Endothelial cell of umbilical vein (primary cell): ENCODE results near the gene ST3GAL5.

Experiments
- EZH2 ChIP-seq: IDR thresholded peaks from 2 replicates; pipeline ENCODE4 v1.6.1; 2012; ENCODE audit warnings: borderline replicate concordance, low read depth, mild to moderate bottlenecking, moderate library complexity, low read length, inconsistent platforms; ENCODE audit not compliant: severe bottlenecking
- FOS ChIP-seq: IDR thresholded peaks from 2 replicates; pipeline ENCODE4 v1.6.1; 2011; ENCODE audit warnings: mild to moderate bottlenecking, low read length, moderate library complexity, borderline replicate concordance; ENCODE audit not compliant: insufficient read depth
- JUN ChIP-seq: IDR thresholded peaks from 2 replicates; pipeline ENCODE4 v1.6.1; 2011; ENCODE audit warnings: borderline replicate concordance, low read depth; ENCODE audit not compliant: insufficient read length, insufficient read depth
- MYC ChIP-seq: IDR thresholded peaks from one replicate; pipeline ENCODE4 v1.6.1; 2011; ENCODE audit warnings: mild to moderate bottlenecking, low read depth, low read length
- POLR2A ChIP-seq: IDR thresholded peaks from 2 replicates; pipeline ENCODE4 v1.6.1; 2012; ENCODE audit warnings: low read depth, mild to moderate bottlenecking, control low read depth, low read length
- POLR2AphosphoS5 ChIP-seq: IDR thresholded peaks from 2 replicates; pipeline ENCODE4 v1.6.1; 2012; ENCODE audit warnings: low read depth, mild to moderate bottlenecking, control low read depth, low read length, moderate library complexity; ENCODE audit not compliant: insufficient read depth
- TF ChIP-seq, protein P1 (sequence below), 2 donors: IDR thresholded peaks; 1 replicate in 1 of 2; 2 replicates in 1 of 2; pipeline ENCODE4 v1.5.1; 2011; ENCODE audit warnings: low read length in 2 of 2, mild to moderate bottlenecking in 2 of 2, moderate library complexity in 2 of 2, control low read depth in 1 of 2, inconsistent platforms in 1 of 2, low read depth in 1 of 2; ENCODE audit not compliant: insufficient read depth in 1 of 2; ENCODE audit errors: extremely low read depth in 1 of 2
- TF ChIP-seq, protein P2 (sequence below): IDR thresholded peaks from 2 replicates; pipeline ENCODE4 v1.6.1; 2011; ENCODE audit not compliant: insufficient read depth, insufficient read length

DNA sequence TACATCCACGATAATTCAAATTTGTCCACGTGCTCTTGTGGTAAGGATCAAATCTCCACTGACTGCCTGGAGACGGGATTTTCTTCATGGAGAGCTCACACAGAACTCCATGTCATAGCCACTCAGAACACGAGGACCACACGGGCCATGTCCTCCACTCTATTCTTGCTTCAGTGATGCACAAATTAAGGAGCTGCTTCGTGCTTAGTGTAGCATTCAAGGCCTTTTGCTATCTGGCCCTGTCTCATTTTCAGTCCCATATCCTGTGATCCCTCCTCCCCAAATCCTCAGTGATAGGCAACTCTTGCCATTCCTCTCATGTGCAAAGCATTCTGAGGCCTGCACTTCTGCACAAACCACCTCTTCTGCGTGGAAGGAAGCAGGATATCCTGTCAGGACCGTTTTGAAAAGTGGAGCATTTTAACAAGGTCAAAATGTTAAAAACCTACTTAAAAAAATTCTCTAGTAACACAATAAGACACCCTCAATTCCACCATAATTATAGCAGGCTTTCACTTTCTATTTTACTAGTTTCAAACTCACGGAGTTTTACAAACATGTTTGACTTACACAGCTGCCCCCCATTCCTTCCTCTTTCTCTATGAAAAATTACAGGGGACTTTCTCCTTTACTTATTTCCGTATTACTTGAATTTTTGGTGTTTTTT is 35.2 kb downstream of the ST3GAL5 start:
- no peak for TF ChIP-seq JUN
- TF ChIP-seq, protein P1, sequence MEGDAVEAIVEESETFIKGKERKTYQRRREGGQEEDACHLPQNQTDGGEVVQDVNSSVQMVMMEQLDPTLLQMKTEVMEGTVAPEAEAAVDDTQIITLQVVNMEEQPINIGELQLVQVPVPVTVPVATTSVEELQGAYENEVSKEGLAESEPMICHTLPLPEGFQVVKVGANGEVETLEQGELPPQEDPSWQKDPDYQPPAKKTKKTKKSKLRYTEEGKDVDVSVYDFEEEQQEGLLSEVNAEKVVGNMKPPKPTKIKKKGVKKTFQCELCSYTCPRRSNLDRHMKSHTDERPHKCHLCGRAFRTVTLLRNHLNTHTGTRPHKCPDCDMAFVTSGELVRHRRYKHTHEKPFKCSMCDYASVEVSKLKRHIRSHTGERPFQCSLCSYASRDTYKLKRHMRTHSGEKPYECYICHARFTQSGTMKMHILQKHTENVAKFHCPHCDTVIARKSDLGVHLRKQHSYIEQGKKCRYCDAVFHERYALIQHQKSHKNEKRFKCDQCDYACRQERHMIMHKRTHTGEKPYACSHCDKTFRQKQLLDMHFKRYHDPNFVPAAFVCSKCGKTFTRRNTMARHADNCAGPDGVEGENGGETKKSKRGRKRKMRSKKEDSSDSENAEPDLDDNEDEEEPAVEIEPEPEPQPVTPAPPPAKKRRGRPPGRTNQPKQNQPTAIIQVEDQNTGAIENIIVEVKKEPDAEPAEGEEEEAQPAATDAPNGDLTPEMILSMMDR (IDR thresholded peaks at IDR 0.05; ENCODE audit: extremely low read depth in 1 of 2, insufficient read depth in 1 of 2, low read depth in 1 of 2, low read length in 2 of 2), result no peak
- peak; percentile 30 for TF ChIP-seq POLR2A
- TF ChIP-seq, protein P2, sequence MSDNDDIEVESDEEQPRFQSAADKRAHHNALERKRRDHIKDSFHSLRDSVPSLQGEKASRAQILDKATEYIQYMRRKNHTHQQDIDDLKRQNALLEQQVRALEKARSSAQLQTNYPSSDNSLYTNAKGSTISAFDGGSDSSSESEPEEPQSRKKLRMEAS, result no peak
- TF ChIP-seq POLR2AphosphoS5, result peak; percentile 16
- TF ChIP-seq EZH2, result no peak
- TF ChIP-seq MYC, result no peak
- TF ChIP-seq FOS, result no peak
